Nephron progenitor cell (in vitro differentiated cells): ENCODE measurements around the gene UBALD2.

ENCODE experiments used
- DNase-seq: peaks from one replicate; pipeline ENCODE4 v3.0.0; 2021
- H3K27ac Mint-ChIP-seq: 2 replicates; pipeline ENCODE4 v1.8.0; 2021; ENCODE audit warnings: mild to moderate bottlenecking, moderate library complexity, mixed read lengths
- H3K27me3 Mint-ChIP-seq: 2 replicates; pipeline ENCODE4 v1.8.0; 2021; ENCODE audit warnings: mild to moderate bottlenecking, low read depth, mixed read lengths; ENCODE audit not compliant: poor library complexity
- H3K36me3 Mint-ChIP-seq: 2 replicates; pipeline ENCODE4 v1.8.0; 2021; ENCODE audit warnings: low read depth, mixed read lengths
- H3K4me1 Mint-ChIP-seq: 2 replicates; pipeline ENCODE4 v1.8.0; 2021; ENCODE audit warnings: mixed read lengths
- H3K4me3 Mint-ChIP-seq: 2 replicates; pipeline ENCODE4 v1.8.0; 2021; ENCODE audit warnings: mild to moderate bottlenecking, moderate library complexity, mixed read lengths
- H3K9me3 Mint-ChIP-seq: 2 replicates; pipeline ENCODE4 v1.8.0; 2021; ENCODE audit warnings: mild to moderate bottlenecking, moderate library complexity, mixed read lengths
- TF ChIP-seq, protein P1 (sequence below): fragments of 200-600 bp; sonication (generic); IDR thresholded peaks from 2 replicates; pipeline ENCODE4 v1.5.0; 2021; ENCODE audit warnings: antibody characterized with exemption

Gene UBALD2

GRCh38 chr17:76312735-76313134 is 47.6 kb downstream of the UBALD2 start:
- peaks cover 46% of the 10 kb centered on the region for H3K36me3 Mint-ChIP-seq
- H3K4me3 Mint-ChIP-seq, result no peak overlapping the region
- H3K4me1 Mint-ChIP-seq, result peaks cover 18% of the 10 kb centered on the region
- no peak for DNase-seq
- H3K27me3 Mint-ChIP-seq, result peaks cover 4% of the 10 kb centered on the region
- TF ChIP-seq, protein P1, sequence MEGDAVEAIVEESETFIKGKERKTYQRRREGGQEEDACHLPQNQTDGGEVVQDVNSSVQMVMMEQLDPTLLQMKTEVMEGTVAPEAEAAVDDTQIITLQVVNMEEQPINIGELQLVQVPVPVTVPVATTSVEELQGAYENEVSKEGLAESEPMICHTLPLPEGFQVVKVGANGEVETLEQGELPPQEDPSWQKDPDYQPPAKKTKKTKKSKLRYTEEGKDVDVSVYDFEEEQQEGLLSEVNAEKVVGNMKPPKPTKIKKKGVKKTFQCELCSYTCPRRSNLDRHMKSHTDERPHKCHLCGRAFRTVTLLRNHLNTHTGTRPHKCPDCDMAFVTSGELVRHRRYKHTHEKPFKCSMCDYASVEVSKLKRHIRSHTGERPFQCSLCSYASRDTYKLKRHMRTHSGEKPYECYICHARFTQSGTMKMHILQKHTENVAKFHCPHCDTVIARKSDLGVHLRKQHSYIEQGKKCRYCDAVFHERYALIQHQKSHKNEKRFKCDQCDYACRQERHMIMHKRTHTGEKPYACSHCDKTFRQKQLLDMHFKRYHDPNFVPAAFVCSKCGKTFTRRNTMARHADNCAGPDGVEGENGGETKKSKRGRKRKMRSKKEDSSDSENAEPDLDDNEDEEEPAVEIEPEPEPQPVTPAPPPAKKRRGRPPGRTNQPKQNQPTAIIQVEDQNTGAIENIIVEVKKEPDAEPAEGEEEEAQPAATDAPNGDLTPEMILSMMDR, result no peak
- no peaks in the 10 kb centered on the region for H3K9me3 Mint-ChIP-seq
- peak overlapping the region; percentile 2 for H3K27ac Mint-ChIP-seq

- Mint-ChIP-seq H3K4me1 (peaks cover 14% of the 10 kb centered on the region), H3K4me3 (no peak overlapping the region), H3K9me3 (no peaks in the 10 kb centered on the region), H3K36me3 (peaks cover 48% of the 10 kb centered on the region), H3K27me3 (no peaks in the 10 kb centered on the region), H3K27ac (no peak overlapping the region)
- TF ChIP-seq, protein P1, result no peak
- no peak for DNase-seq
Observed at GRCh38 chr17:76314392-76315227, 49.5 kb downstream of the UBALD2 start.

- Mint-ChIP-seq H3K36me3 (peaks cover 59% of the 10 kb centered on the region), H3K9me3 (no peaks in the 10 kb centered on the region), H3K27ac (peak overlapping the region; percentile 20), H3K4me1 (peaks cover 14% of the 10 kb centered on the region), H3K27me3 (no peaks in the 10 kb centered on the region), H3K4me3 (no peak overlapping the region)
- no peak for DNase-seq
- TF ChIP-seq, protein P1, result no peak
Observed at GRCh38 chr17:76317535-76317934, 52.4 kb downstream of the UBALD2 start.

GRCh38 chr17:76318586-76318985 is 53.4 kb downstream of the UBALD2 start:
- H3K4me3 Mint-ChIP-seq, result no peak overlapping the region
- TF ChIP-seq, protein P1, result no peak
- H3K36me3 Mint-ChIP-seq, result peaks cover 60% of the 10 kb centered on the region
- no peak for DNase-seq
- H3K27me3 Mint-ChIP-seq, result no peaks in the 10 kb centered on the region
- H3K9me3 Mint-ChIP-seq, result no peaks in the 10 kb centered on the region
- H3K27ac Mint-ChIP-seq, result no peak overlapping the region
- peaks cover 3% of the 10 kb centered on the region for H3K4me1 Mint-ChIP-seq
